D341Med (cell line): Measurements from ENCODE around the gene TNF.
A peak's percentile ranks its signal among the peaks of the same experiment; 100 is the strongest.
"Not testable (repeated sequence)": the region's sequence is repeated elsewhere in the genome, so short reads cannot be mapped to it uniquely, and the experiment has no call there.

Source experiments
- DNase-seq: peaks from one replicate; pipeline ENCODE4 v3.0.0; 2012; ENCODE audit warnings: low spot score

TNF gene

DNA sequence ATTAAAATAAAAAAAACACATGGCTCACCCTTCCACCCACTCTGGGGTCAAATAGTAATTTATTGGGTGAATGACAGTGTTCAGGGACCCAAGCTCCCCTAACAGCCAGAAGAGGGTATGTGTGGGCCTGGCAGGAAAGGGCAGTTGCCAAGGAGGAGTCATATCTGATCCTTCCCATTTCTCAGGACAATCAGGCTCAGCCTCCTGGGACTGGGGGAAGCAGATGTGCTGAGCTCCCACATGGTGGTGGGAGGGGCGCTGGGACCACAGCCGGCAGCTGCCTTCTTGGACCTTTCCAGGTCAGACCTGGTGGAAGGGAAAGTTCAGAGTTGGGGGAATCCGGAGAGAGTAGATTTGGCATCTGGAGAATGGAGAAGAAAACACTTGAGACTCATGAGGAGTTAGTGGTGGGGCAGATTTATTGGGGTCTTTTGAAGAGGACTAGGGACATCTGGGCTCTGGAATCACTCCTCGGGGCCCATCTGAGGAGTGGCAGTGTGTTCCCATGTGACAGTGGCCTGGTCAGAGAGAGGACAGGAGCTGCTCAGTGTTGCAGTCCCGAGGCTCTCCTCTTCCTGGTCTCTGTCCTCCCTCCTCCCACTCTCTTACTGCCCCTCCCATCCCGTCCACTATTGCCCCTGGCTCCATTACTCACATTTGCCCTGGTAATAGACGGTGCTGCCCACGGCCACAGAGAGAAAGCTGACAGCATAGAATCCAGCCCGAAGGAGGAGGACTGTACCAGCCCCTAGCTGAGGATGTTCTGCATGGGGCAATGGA, 13.7 kb downstream of the TNF start:
- no peak for DNase-seq

DNA sequence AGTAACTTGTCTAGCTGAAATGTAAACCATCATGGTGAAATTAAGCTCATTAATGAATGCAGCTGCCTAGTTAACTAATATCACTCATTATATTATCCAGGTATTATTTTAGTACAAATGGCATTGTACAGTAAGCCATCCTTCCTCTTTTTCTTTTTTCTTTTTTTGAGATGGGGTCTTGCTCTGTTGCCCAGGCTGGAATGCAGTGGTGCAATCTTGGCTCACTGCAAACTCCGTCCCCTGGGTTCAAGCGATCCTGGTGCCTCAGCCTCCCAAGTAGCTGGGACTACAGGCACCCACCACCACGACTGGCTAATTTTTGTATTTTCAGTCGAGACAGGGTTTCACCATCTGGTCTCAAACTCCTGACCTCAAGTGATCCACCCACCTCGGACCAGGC, 15.3 kb downstream of the TNF start:
- DNase-seq: not testable (repeated sequence)

- DNase-seq: no peak
These were observed 17.0 kb downstream of the TNF start for GRCh38 chr6:31592396-31592771.

DNA sequence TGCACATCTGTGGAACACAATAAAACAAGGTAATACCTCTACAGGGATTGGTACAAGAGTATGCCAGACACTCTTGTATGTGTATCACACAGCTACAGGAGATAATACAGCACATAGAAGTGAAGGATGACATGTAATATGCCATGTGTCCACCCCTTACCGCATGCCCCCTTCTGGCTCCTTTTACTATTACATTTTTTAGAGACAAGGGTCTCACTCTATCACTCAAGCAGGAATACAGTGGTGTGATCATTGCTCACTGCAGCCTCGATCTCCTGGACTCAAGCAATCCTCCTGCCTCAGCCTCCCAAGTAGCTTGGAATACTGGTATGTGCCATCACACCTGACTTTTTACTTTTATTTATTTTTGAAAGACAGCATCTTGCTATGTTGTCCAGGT, 21.6 kb downstream of the TNF start:
- peak; percentile 66 for DNase-seq

GRCh38 chr6:31607317-31607716, 32.0 kb downstream of the TNF start:
- DNase-seq: no peak

DNA sequence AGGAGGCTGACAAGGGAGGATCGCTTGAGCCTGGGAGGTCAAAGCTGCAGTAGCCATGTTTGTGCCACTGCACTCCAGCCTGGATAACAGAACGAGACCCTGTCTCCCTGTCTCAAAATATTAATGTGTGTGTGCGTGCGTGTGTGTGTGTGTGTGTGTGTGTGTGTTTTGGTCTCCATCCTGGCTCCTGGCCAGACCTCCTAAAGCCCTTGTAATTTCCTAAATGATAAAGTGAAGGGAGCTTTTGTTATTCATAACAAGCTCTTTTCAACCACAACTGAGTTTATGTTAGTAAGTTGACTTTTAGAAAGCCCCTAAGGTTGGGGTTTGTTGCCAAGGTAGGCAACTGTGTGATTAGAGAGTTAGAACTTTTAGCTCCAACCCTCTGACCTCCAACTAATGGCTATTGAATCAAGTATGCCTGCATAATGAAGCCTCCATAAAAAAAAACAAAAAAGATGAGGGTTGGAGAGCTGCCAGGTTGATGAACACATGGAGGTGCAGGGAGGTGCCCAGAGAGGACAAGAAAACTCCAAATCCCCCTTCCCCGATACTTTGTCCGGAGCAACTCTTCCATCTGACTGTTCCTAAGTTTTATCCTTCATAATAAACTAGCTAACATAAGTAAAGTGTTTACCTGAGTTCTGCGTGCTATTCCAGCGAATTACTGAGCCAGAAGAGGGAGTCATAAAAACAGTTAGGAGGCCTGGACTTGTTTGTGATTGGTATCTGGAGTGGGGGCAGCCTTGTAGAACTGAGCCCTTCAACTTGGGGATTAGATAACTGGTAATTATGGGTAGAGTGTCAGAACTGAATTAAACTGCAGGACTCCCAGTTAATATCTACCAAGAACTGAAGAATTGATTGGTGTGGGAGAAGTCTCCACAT, 34.4 kb downstream of the TNF start:
- DNase-seq: no peak

DNA sequence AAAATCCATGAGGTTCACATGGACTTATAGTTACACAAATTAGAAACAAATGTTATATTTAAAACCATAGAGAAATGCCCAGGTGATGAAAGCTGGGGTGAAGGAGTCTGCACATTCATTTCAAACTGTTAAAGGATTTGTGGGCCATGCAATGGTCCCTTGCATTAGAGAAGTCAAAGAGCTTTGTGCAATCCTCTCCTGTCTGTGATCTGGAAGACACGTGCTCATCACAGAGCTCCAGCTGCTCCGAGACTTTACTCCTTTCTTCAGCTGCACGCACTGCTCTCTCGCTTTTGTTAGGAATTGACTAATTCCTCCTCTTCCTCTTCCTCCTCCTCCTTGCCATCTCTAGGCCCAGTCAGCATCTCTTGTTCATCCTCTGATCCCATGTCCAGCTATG, 35.6 kb downstream of the TNF start:
- no peak for DNase-seq

GRCh38 chr6:31614075-31614619, 38.8 kb downstream of the TNF start:
- DNase-seq: no peak

GRCh38 chr6:31614684-31615578, 39.6 kb downstream of the TNF start, which contains the start of gene AIF1:
Gene AIF1, plus strand, starts transcription at chr6:31615234. Its CDS starts 96 bp downstream, at chr6:31615330.
- no peak for DNase-seq

- DNase-seq: no peak
These were observed 40.4 kb downstream of the TNF start for GRCh38 chr6:31615748-31616147.

- DNase-seq: no peak
These were observed 41.6 kb downstream of the TNF start for GRCh38 chr6:31617010-31617409.

DNA sequence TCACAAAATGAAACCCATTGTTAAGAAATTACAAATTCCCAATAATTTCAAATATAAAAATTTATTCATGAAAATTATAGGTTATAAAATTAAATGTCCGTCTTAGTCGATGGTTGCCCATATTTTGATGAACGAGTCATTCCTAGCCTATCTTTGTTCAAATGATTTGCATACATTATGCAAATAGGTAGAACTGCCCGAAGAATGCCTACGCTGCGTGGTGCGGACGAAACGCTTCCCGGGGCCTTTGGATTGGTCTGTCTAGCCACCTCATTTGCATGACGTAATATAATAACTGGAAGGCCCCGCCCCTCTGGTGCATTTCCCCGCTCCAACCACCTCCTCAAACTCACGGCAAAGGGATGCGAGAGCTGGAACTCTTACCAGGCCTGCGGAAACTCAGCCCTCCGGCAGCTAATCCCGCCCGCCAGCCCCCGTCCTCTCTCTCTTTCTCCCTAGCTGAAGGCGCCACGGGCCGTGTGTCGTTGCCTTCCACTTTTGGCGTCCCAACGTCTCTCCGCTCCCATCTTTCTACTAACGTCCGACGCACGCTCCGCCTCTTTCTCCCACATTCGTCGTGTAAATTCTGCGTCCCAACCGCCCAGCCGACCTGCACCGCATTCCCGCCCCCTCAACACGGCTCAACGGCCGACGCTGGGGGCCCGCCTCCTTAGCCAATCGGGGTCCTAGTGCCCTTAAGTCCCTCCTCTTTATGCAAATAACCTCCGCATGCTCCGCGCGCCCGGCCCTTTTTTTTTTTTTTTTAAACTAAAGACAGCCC, 44.6 kb downstream of the TNF start:
- peak; percentile 95 for DNase-seq

DNA sequence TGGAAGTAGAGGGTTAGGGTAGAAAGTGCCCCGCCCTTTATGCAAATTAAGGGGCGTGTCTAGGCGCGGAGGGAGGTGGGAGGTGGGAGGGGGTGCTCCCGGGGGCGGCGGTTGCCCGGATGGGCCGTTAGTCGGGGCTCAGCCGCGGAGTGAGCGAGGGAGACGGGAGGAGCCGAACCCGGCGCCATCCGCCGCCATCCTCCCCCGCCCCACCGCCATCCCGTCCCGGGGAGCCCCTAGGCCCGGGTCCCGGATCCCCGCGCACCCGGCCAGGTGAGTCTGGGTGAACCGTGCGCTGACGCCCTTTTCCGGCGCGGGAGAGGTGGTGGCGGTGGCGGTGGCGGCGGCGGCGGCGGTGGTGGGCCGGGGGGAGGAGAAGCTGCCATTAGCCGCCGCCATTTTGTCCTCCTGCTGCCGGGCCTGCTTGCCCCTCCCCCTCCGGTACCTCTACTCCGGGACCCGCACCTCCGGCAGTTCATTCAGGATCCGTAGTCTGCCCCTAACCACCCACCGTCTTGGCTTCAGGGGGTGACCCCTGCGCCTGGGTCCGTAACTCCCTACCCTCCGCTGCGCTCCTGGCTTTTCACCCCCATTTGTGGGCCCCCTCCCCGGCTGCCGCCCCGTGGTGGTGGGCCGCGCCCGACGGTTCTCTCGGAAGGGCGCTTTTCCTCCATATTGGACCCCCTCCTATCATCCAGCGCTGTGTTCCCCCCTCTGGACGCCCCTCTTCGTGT, 45.4 kb downstream of the TNF start, which contains the start of gene PRRC2A:
PRRC2A (plus strand) TSS at position 130 of the 734 bp plus-strand sequence. CDS start 2,075 bp downstream, outside the sequence.
- DNase-seq: peak; percentile 96

DNA sequence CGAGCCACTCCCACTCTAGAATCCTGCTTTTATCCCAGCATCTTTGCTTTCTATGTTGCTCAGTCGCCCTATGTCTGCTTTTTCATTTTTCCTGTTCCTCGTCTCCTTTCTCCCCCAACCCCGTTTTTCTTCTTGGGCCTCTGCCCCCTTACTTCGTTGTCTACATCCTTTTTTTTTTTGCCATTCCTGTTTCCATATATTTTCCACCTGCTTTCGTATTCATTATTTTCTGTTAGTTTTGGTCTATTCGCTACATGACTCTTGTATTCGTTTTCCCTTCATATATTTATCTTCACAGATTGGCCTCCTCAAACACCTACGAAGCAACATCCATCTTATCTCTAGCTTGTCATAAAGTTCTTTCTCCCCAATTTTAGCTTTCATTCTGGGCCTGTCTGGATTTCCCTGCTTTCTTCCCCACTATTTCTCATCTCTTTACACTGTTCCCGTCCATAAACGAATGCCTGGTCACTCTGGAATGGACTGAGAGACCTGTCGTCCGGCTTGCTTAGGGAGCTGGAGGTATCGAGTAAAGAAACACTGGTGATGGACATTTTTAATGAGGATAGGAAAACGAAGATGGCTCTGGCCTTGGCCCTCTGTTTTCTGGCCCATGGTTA, 46.1 kb downstream of the TNF start:
- DNase-seq: no peak

GRCh38 chr6:31621991-31622390, 46.6 kb downstream of the TNF start:
- no peak for DNase-seq

DNA sequence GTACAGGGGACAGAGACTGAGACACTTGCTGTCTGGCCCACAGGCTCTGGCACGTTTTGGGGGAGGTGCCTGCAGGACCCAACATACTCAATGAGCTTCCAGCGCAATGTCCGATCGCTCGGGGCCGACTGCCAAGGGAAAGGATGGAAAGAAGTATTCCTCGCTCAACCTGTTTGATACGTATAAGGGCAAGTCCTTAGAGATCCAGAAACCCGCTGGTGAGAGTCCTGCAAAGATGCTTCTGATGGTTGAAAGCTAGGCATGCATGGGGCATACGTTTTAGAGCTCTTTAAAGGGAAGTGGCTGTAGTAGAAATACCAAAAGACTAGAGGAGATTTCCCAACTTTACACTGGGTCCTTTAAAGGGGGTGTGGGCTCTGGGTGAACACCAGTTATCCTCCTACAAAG, 47.3 kb downstream of the TNF start:
- no peak for DNase-seq

DNA sequence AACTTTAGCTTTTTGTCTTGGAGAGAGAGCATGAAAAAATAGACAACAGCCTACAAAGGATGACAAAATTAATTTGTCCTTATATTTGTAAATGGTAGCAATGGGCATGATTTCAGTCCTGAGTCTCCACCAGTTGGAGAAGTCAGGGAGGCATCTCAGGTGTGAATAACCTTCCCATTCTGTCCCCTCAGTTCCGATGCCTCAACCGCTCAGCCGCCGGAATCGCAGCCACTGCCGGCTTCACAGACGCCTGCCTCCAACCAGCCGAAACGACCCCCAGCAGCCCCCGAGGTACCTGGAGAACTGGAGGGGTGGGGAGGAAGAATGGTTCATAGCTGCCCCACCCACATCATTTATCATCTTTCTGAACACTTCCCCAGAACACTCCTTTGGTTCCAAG, 48.7 kb downstream of the TNF start:
- DNase-seq: no peak

GRCh38 chr6:31626952-31627351, 51.6 kb downstream of the TNF start:
- DNase-seq: no peak

- no peak for DNase-seq
These were observed 52.4 kb downstream of the TNF start for GRCh38 chr6:31627690-31628287.
